Measurements from ENCODE around the gene MGAT5.
A peak's percentile ranks its signal among the peaks of the same experiment; 100 is the strongest.

Gene MGAT5

DNA sequence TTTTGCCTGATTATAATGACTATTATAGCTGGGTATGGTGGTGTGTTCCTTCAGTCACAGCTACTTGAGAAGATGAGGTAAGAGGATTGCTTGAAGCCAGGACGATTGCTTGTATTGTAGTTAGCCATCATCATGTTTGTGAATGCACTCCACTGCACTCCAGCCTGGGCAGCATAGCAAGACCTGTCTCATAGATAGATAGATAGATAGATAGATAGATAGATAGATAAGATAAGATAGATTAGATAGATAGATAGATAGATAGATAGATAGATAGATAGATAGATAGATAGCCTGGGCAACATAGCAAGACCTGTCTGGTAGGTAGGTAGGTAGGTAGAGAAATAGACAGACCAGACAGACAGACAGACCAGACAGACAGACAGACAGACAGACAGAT lies 127.3 kb downstream of the MGAT5 start:
- H3K4me3 ChIP-seq (ENCODE audit: low read depth in 1 of 2, low read length in 2 of 2): no peak overlapping the region
- H3K36me3 ChIP-seq (ENCODE audit: control insufficient read depth in 1 of 2, insufficient read depth in 2 of 2, low read length in 2 of 2): peaks cover 12 to 29% of the 10 kb centered on the region in 2 donors
- H3K27me3 ChIP-seq (ENCODE audit: control insufficient read depth in 1 of 2, insufficient read depth in 2 of 2, low read length in 2 of 2): no peaks in the 10 kb centered on the region
- H3K4me1 ChIP-seq (ENCODE audit: control insufficient read depth in 1 of 2, insufficient read depth in 2 of 2, low read length in 2 of 2): no peaks in the 10 kb centered on the region
- no peak overlapping the region for H3K9ac ChIP-seq (ENCODE audit: low read depth in 1 of 2, low read length in 2 of 2)
- no peaks in the 10 kb centered on the region for H3K9me3 ChIP-seq (ENCODE audit: control insufficient read depth in 1 of 2, low read length in 2 of 2)
- H3K27ac ChIP-seq (ENCODE audit: low read depth, low read length): no peak overlapping the region

DNA sequence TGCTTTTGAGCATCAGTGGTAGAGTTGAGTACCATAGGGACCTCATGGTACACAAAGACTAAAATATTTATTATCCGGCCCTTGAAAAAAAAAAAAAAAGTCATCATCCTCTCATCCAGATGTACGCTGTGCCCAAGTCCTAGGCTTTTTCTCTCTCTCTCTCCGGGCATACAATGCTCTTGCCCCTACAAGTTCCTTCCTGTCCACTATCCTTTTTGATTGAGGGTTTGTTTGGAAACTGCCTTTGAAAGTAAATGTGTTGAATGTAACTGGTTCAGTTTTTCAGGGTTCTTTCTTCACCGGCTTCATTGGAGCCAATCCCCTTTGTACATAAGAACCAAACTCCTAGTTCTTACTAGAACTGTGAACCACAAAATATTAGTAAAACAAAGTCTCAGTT lies 130.3 kb downstream of the MGAT5 start:
- Histone ChIP-seq H3K4me1 (ENCODE audit: control insufficient read depth in 1 of 2, insufficient read depth in 2 of 2, low read length in 2 of 2) (no peaks in the 10 kb centered on the region), H3K9me3 (ENCODE audit: control insufficient read depth in 1 of 2, low read length in 2 of 2) (no peaks in the 10 kb centered on the region), H3K4me3 (ENCODE audit: low read depth in 1 of 2, low read length in 2 of 2) (no peak overlapping the region), H3K36me3 (ENCODE audit: control insufficient read depth in 1 of 2, insufficient read depth in 2 of 2, low read length in 2 of 2) (peaks cover 0 to 18% of the 10 kb centered on the region in 2 donors), H3K27ac (ENCODE audit: low read depth, low read length) (no peak overlapping the region), H3K27me3 (ENCODE audit: control insufficient read depth in 1 of 2, insufficient read depth in 2 of 2, low read length in 2 of 2) (no peaks in the 10 kb centered on the region), H3K9ac (ENCODE audit: low read depth in 1 of 2, low read length in 2 of 2) (no peak overlapping the region)

DNA sequence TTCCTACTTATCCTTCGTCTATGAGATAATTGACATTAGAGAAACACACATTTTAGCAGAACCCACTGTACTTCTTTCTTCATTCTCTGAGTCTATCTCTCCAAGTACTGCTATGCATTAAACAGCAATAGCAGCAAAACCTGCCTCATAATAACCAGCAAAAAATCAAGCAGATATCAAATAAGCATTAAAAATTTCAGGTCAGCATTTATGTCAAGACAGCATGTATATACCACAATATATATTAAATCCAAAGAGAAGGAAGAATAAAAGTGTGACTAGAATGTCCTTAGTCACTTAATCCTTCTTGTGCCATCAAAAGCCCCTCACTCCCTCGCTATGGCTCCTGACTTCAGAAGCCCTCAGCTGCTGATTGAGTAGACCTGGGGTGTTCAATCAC lies 131.3 kb downstream of the MGAT5 start:
- H3K4me3 ChIP-seq (ENCODE audit: low read depth in 1 of 2, low read length in 2 of 2): no peak overlapping the region

DNA sequence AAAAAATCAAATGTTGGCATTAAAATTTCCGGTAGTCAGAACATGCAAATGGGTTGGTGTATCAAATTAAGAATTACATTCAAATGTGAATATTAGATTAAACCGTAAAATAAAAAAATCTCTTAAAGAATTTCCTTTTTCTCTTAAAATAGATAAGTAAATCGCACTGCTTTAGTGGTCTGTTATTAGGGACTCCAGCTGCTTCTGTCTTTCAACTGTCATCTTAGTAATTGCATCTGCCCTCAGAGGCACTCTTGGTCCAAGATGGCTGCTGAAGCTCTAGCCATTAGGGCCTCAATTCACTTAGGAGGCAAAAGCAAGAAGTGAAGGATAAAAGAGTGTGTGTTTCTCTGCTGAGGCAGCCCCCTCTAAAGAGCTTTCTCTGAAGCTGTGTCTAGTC lies 132.4 kb downstream of the MGAT5 start:
- peaks cover 0 to 5% of the 10 kb centered on the region in 2 donors for H3K36me3 ChIP-seq (ENCODE audit: control insufficient read depth in 1 of 2, insufficient read depth in 2 of 2, low read length in 2 of 2)
- H3K27me3 ChIP-seq (ENCODE audit: control insufficient read depth in 1 of 2, insufficient read depth in 2 of 2, low read length in 2 of 2): no peaks in the 10 kb centered on the region
- no peak overlapping the region for H3K9ac ChIP-seq (ENCODE audit: low read depth in 1 of 2, low read length in 2 of 2)
- no peaks in the 10 kb centered on the region for H3K9me3 ChIP-seq (ENCODE audit: control insufficient read depth in 1 of 2, low read length in 2 of 2)
- no peak overlapping the region for H3K27ac ChIP-seq (ENCODE audit: low read depth, low read length)
- H3K4me3 ChIP-seq (ENCODE audit: low read depth in 1 of 2, low read length in 2 of 2): no peak overlapping the region
- peaks cover 2 to 6% of the 10 kb centered on the region in 2 donors for H3K4me1 ChIP-seq (ENCODE audit: control insufficient read depth in 1 of 2, insufficient read depth in 2 of 2, low read length in 2 of 2)

More for the DNA sequence above, 131.3 kb downstream of the MGAT5 start:
- no peaks in the 10 kb centered on the region for H3K9me3 ChIP-seq (ENCODE audit: control insufficient read depth in 1 of 2, low read length in 2 of 2)
- peaks cover 0 to 9% of the 10 kb centered on the region in 2 donors for H3K36me3 ChIP-seq (ENCODE audit: control insufficient read depth in 1 of 2, insufficient read depth in 2 of 2, low read length in 2 of 2)
- no peak overlapping the region for H3K27ac ChIP-seq (ENCODE audit: low read depth, low read length)
- no peaks in the 10 kb centered on the region for H3K4me1 ChIP-seq (ENCODE audit: control insufficient read depth in 1 of 2, insufficient read depth in 2 of 2, low read length in 2 of 2)
- H3K27me3 ChIP-seq (ENCODE audit: control insufficient read depth in 1 of 2, insufficient read depth in 2 of 2, low read length in 2 of 2): no peaks in the 10 kb centered on the region
- no peak overlapping the region for H3K9ac ChIP-seq (ENCODE audit: low read depth in 1 of 2, low read length in 2 of 2)

DNA sequence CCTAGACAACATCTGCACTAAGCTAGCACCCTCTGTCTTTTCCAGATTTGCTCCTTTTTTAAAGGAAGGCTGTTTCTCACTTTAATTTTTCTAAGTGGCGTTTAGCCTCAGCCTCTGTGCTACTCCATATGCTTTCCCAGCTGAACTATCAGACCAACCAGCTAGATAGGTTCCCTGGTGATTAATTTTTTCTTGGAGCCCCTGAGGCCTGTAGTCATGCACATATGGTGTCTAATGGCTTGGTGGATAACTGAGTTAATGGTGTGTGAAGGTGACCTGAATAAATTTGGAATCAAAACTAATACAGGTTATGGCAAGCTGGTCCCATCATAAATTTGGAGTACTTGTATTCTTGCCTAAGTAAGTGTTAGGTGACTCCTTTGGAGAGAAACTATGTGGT lies 135.5 kb downstream of the MGAT5 start:
- Histone ChIP-seq H3K27me3 (ENCODE audit: control insufficient read depth in 1 of 2, insufficient read depth in 2 of 2, low read length in 2 of 2) (no peaks in the 10 kb centered on the region), H3K4me3 (ENCODE audit: low read depth in 1 of 2, low read length in 2 of 2) (no peak overlapping the region), H3K9me3 (ENCODE audit: control insufficient read depth in 1 of 2, low read length in 2 of 2) (no peaks in the 10 kb centered on the region), H3K4me1 (ENCODE audit: control insufficient read depth in 1 of 2, insufficient read depth in 2 of 2, low read length in 2 of 2) (peaks cover 18 to 30% of the 10 kb centered on the region in 2 donors), H3K36me3 (ENCODE audit: control insufficient read depth in 1 of 2, insufficient read depth in 2 of 2, low read length in 2 of 2) (no peaks in the 10 kb centered on the region), H3K9ac (ENCODE audit: low read depth in 1 of 2, low read length in 2 of 2) (no peak overlapping the region), H3K27ac (ENCODE audit: low read depth, low read length) (no peak overlapping the region)

DNA sequence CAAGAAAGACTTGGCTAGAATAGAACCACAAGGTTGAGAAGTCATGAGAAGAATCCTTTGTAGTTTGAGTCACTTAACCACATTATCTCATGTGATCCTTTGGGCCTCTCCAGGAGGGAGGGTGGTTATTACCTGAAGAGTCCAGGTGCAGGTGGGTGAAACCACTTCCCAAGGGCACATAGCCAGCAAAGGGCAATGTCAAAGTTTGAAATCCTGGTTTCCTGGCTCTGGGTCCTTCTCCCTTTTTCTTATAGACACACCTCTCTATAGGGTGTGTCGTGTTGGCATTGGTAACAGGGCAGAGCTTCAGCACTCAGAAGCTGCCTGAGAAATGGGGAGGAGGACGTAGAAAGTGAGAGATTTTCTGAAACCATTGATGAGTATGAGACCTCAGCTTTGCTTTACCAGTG lies 137.9 kb downstream of the MGAT5 start:
- no peaks in the 10 kb centered on the region for H3K9me3 ChIP-seq (ENCODE audit: control insufficient read depth in 1 of 2, low read length in 2 of 2)
- H3K9ac ChIP-seq (ENCODE audit: low read depth in 1 of 2, low read length in 2 of 2): no peak overlapping the region
- no peaks in the 10 kb centered on the region for H3K36me3 ChIP-seq (ENCODE audit: control insufficient read depth in 1 of 2, insufficient read depth in 2 of 2, low read length in 2 of 2)
- peaks cover 26 to 42% of the 10 kb centered on the region in 2 donors for H3K4me1 ChIP-seq (ENCODE audit: control insufficient read depth in 1 of 2, insufficient read depth in 2 of 2, low read length in 2 of 2)
- H3K27ac ChIP-seq (ENCODE audit: low read depth, low read length): no peak overlapping the region
- peak overlapping the region in 1 of 2 donors; percentile 9 for H3K4me3 ChIP-seq (ENCODE audit: low read depth in 1 of 2, low read length in 2 of 2)
- no peaks in the 10 kb centered on the region for H3K27me3 ChIP-seq (ENCODE audit: control insufficient read depth in 1 of 2, insufficient read depth in 2 of 2, low read length in 2 of 2)

DNA sequence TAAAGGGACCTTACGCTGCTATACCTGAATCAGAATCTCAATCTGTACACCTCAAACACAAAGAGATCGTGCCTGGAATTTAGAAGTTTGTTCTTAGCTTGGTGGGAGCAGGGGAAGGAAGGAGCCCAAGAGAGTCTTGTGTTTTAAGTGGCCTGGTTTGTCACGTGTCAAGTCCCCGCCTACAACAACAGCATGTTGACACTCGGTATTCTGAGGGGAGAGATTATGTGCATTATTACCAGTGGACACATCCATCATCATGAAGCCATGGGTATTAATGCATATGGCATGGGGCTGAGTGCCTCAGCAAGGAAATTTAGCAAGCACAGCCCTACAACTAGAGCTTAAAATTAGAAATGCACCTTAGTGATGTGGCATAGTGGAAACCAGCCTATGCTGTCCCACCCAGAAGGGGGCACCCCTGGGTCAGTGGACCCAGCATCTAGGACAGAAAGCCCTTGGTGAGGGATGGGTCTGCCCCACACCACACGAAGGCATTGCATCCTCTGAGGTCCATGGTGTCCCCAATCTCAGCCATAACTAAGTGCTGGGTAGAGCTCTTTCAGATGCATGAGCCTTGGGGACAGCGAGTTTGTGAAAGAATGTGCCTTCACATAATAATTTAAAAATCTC lies 138.7 kb downstream of the MGAT5 start:
- Histone ChIP-seq H3K27ac (ENCODE audit: low read depth, low read length) (no peak overlapping the region), H3K27me3 (ENCODE audit: control insufficient read depth in 1 of 2, insufficient read depth in 2 of 2, low read length in 2 of 2) (no peaks in the 10 kb centered on the region), H3K36me3 (ENCODE audit: control insufficient read depth in 1 of 2, insufficient read depth in 2 of 2, low read length in 2 of 2) (no peaks in the 10 kb centered on the region), H3K4me3 (ENCODE audit: low read depth in 1 of 2, low read length in 2 of 2) (peak overlapping the region in 1 of 2 donors; percentile 9), H3K9me3 (ENCODE audit: control insufficient read depth in 1 of 2, low read length in 2 of 2) (no peaks in the 10 kb centered on the region), H3K4me1 (ENCODE audit: control insufficient read depth in 1 of 2, insufficient read depth in 2 of 2, low read length in 2 of 2) (peaks cover 32 to 50% of the 10 kb centered on the region in 2 donors), H3K9ac (ENCODE audit: low read depth in 1 of 2, low read length in 2 of 2) (peak overlapping the region in 1 of 2 donors; percentile 5)

DNA sequence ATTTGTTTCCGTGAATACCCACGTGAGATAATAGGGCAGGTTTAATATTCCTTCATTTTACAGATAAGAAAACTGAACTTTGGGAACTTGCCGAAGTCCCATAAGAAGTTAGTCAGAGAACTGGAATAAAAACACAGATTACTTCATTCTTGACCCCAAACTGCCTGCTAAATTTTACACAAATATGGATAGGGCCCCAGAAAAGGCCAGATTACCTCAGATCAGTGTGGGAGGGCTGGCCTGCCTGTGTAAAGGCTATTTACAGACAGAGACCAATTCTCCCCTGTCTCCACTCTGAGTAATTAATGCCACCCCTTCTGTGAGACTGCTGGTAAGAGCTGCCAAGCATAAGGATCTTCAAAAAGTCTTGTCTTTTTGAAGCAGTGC lies 139.2 kb downstream of the MGAT5 start:
- Histone ChIP-seq H3K4me1 (ENCODE audit: control insufficient read depth in 1 of 2, insufficient read depth in 2 of 2, low read length in 2 of 2) (peaks cover 32 to 52% of the 10 kb centered on the region in 2 donors), H3K9me3 (ENCODE audit: control insufficient read depth in 1 of 2, low read length in 2 of 2) (no peaks in the 10 kb centered on the region), H3K9ac (ENCODE audit: low read depth in 1 of 2, low read length in 2 of 2) (no peak overlapping the region), H3K27me3 (ENCODE audit: control insufficient read depth in 1 of 2, insufficient read depth in 2 of 2, low read length in 2 of 2) (no peaks in the 10 kb centered on the region), H3K36me3 (ENCODE audit: control insufficient read depth in 1 of 2, insufficient read depth in 2 of 2, low read length in 2 of 2) (no peaks in the 10 kb centered on the region), H3K4me3 (ENCODE audit: low read depth in 1 of 2, low read length in 2 of 2) (no peak overlapping the region), H3K27ac (ENCODE audit: low read depth, low read length) (no peak overlapping the region)

DNA sequence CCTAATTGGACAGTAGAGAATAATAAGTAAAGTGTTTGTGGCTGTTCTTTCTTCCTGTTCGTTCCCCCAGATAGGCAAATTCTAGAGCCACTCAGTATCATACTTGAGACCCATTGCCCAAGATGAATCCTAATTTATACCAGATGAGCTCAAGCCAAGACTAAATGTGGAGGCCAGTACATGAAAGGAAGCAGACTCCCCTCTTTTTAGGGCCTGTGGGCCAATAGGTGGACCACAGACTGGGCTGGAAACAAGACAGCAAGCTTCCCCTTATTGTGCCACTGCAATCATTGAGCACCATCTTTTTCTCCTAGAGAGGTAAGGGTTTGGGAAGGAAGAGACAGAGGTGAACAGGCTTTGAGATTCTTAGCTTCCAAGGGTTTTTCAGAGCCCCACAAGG lies 141.9 kb downstream of the MGAT5 start:
- no peaks in the 10 kb centered on the region for H3K9me3 ChIP-seq (ENCODE audit: control insufficient read depth in 1 of 2, low read length in 2 of 2)
- peaks cover 32 to 51% of the 10 kb centered on the region in 2 donors for H3K4me1 ChIP-seq (ENCODE audit: control insufficient read depth in 1 of 2, insufficient read depth in 2 of 2, low read length in 2 of 2)
- no peaks in the 10 kb centered on the region for H3K27me3 ChIP-seq (ENCODE audit: control insufficient read depth in 1 of 2, insufficient read depth in 2 of 2, low read length in 2 of 2)
- H3K27ac ChIP-seq (ENCODE audit: low read depth, low read length): no peak overlapping the region
- no peaks in the 10 kb centered on the region for H3K36me3 ChIP-seq (ENCODE audit: control insufficient read depth in 1 of 2, insufficient read depth in 2 of 2, low read length in 2 of 2)
- no peak overlapping the region for H3K9ac ChIP-seq (ENCODE audit: low read depth in 1 of 2, low read length in 2 of 2)
- no peak overlapping the region for H3K4me3 ChIP-seq (ENCODE audit: low read depth in 1 of 2, low read length in 2 of 2)

DNA sequence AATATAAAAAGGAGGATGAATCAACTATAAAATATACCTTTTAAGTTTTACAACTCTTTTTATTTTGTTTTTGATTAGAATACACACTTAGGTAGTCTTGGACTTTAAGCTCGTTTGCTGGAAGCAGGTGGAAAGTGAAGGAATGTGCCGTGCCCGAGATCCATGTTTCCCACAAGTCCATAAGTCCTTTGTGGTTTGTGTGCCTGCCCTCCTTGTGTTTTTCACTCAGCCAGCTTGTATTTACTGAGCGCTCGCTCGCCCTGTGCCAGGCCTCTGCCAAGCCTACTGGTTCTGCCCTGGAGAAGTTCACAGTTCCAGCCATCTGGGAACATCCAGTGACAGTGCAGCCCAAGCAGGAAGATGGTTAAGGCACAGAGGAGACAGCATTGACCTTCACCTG lies 142.6 kb downstream of the MGAT5 start:
- Histone ChIP-seq H3K27ac (ENCODE audit: low read depth, low read length) (peak overlapping the region; percentile 27), H3K4me1 (ENCODE audit: control insufficient read depth in 1 of 2, insufficient read depth in 2 of 2, low read length in 2 of 2) (peaks cover 30 to 44% of the 10 kb centered on the region in 2 donors), H3K9me3 (ENCODE audit: control insufficient read depth in 1 of 2, low read length in 2 of 2) (no peaks in the 10 kb centered on the region), H3K36me3 (ENCODE audit: control insufficient read depth in 1 of 2, insufficient read depth in 2 of 2, low read length in 2 of 2) (no peaks in the 10 kb centered on the region), H3K27me3 (ENCODE audit: control insufficient read depth in 1 of 2, insufficient read depth in 2 of 2, low read length in 2 of 2) (no peaks in the 10 kb centered on the region), H3K4me3 (ENCODE audit: low read depth in 1 of 2, low read length in 2 of 2) (no peak overlapping the region), H3K9ac (ENCODE audit: low read depth in 1 of 2, low read length in 2 of 2) (no peak overlapping the region)

Data from duodenal mucosa (tissue), 2 donors.